ENCODE results near the gene DYSF.

DYSF gene

GRCh38 chr2:71559828-71560637, 106.7 kb downstream of the DYSF start:
- Histone ChIP-seq H3K27me3 (ENCODE audit: control insufficient read depth, insufficient read depth, low read length) (no peaks in the 10 kb centered on the region), H3K27ac (ENCODE audit: low read length) (no peak overlapping the region), H3K4me3 (ENCODE audit: low read length) (no peak overlapping the region), H3K4me1 (ENCODE audit: control insufficient read depth, insufficient read depth, low read length) (no peaks in the 10 kb centered on the region), H3K36me3 (ENCODE audit: control insufficient read depth, insufficient read depth, low read length) (no peaks in the 10 kb centered on the region), H3K9me3 (ENCODE audit: control insufficient read depth, insufficient read depth, low read length) (no peaks in the 10 kb centered on the region)
- no CpG with 5 or more reads among the region's 31 CpGs for WGBS (ENCODE audit: insufficient coverage, insufficient read length)
- DNase-seq (ENCODE audit: low read depth, low spot score), result no peak

- H3K9me3 ChIP-seq (ENCODE audit: control insufficient read depth, insufficient read depth, low read length), result no peaks in the 10 kb centered on the region
- WGBS (ENCODE audit: insufficient coverage, insufficient read length), result no CpG with 5 or more reads among the region's 20 CpGs
- no peaks in the 10 kb centered on the region for H3K27me3 ChIP-seq (ENCODE audit: control insufficient read depth, insufficient read depth, low read length)
- no peak overlapping the region for H3K27ac ChIP-seq (ENCODE audit: low read length)
- H3K4me3 ChIP-seq (ENCODE audit: low read length), result no peak overlapping the region
- no peak for DNase-seq (ENCODE audit: low read depth, low spot score)
- H3K36me3 ChIP-seq (ENCODE audit: control insufficient read depth, insufficient read depth, low read length), result no peaks in the 10 kb centered on the region
- H3K4me1 ChIP-seq (ENCODE audit: control insufficient read depth, insufficient read depth, low read length), result no peaks in the 10 kb centered on the region
Observed at GRCh38 chr2:71560638-71561011, 107.3 kb downstream of the DYSF start.

DNA sequence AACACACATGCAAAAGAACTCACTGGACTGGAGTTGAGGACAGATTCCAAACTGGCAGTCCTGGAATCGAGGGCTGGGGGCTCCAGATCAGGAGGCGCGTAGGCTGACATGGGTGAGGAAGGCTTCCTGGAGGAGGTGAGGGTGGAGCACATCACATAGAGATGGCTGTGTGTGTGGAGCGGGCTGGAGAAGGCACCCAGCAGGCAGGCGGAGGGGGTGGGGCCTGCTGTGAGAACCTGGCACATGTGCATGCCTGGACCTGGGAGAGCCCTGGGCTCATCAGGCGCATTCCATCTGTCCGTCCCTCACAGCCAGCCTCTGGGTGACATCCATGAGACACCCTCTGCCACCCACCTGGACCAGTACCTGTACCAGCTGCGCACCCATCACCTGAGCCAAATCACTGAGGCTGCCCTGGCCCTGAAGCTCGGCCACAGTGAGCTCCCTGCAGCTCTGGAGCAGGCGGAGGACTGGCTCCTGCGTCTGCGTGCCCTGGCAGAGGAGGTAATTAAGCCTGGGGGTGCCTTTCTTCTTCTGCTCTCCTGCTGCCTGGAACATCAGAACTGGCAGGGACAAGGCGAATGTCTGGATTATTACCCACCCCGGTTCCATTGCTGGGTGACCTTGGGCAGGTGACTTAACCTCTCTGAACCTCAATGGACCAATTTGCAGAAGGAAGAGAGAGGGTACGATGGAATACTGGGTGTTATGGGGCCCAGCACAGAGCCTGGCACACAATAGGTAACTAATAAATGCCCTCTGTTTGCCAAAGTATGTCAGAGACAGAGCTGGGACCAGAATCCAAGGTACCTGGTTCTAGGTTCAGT, 108.3 kb downstream of the DYSF start:
- Histone ChIP-seq H3K9me3 (ENCODE audit: control insufficient read depth, insufficient read depth, low read length) (no peaks in the 10 kb centered on the region), H3K4me3 (ENCODE audit: low read length) (no peak overlapping the region), H3K36me3 (ENCODE audit: control insufficient read depth, insufficient read depth, low read length) (no peaks in the 10 kb centered on the region), H3K27me3 (ENCODE audit: control insufficient read depth, insufficient read depth, low read length) (no peaks in the 10 kb centered on the region), H3K4me1 (ENCODE audit: control insufficient read depth, insufficient read depth, low read length) (no peaks in the 10 kb centered on the region), H3K27ac (ENCODE audit: low read length) (no peak overlapping the region)
- DNase-seq (ENCODE audit: low read depth, low spot score), result no peak
- no CpG with 5 or more reads among the region's 15 CpGs for WGBS (ENCODE audit: insufficient coverage, insufficient read length)

- no CpG with 5 or more reads among the region's 7 CpGs for WGBS (ENCODE audit: insufficient coverage, insufficient read length)
- Histone ChIP-seq H3K27me3 (ENCODE audit: control insufficient read depth, insufficient read depth, low read length) (no peaks in the 10 kb centered on the region), H3K36me3 (ENCODE audit: control insufficient read depth, insufficient read depth, low read length) (no peaks in the 10 kb centered on the region), H3K27ac (ENCODE audit: low read length) (no peak overlapping the region), H3K4me3 (ENCODE audit: low read length) (no peak overlapping the region), H3K4me1 (ENCODE audit: control insufficient read depth, insufficient read depth, low read length) (no peaks in the 10 kb centered on the region), H3K9me3 (ENCODE audit: control insufficient read depth, insufficient read depth, low read length) (no peaks in the 10 kb centered on the region)
- no peak for DNase-seq (ENCODE audit: low read depth, low spot score)
Observed at GRCh38 chr2:71562518-71562917, 109.2 kb downstream of the DYSF start.

GRCh38 chr2:71563872-71564271, 110.5 kb downstream of the DYSF start:
- no peaks in the 10 kb centered on the region for H3K36me3 ChIP-seq (ENCODE audit: control insufficient read depth, insufficient read depth, low read length)
- no CpG with 5 or more reads among the region's 11 CpGs for WGBS (ENCODE audit: insufficient coverage, insufficient read length)
- H3K4me1 ChIP-seq (ENCODE audit: control insufficient read depth, insufficient read depth, low read length), result no peaks in the 10 kb centered on the region
- no peaks in the 10 kb centered on the region for H3K27me3 ChIP-seq (ENCODE audit: control insufficient read depth, insufficient read depth, low read length)
- H3K27ac ChIP-seq (ENCODE audit: low read length), result no peak overlapping the region
- no peak for DNase-seq (ENCODE audit: low read depth, low spot score)
- H3K4me3 ChIP-seq (ENCODE audit: low read length), result no peak overlapping the region
- H3K9me3 ChIP-seq (ENCODE audit: control insufficient read depth, insufficient read depth, low read length), result no peaks in the 10 kb centered on the region

DNA sequence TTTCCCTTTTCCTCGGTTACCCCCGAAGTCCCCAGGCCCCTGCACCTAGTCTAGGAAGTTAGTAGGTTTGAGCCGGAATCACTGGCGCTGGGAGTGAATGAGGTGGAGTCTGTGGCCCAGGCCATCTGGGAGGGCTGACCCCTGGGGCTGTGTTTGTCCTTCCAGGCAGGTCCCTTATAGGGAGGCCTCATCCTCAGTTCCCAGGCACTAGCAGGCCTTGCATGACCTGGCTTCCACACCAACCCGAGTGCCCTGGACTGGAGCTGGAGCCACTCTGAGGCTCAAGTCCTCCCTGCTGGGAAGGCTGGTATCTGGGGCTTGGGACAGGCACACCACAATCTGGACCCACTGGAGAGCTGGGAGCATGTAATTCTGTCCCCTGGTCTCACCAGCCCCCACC, 111.0 kb downstream of the DYSF start:
- H3K27me3 ChIP-seq (ENCODE audit: control insufficient read depth, insufficient read depth, low read length), result no peaks in the 10 kb centered on the region
- no peaks in the 10 kb centered on the region for H3K36me3 ChIP-seq (ENCODE audit: control insufficient read depth, insufficient read depth, low read length)
- no peak overlapping the region for H3K4me3 ChIP-seq (ENCODE audit: low read length)
- no peak for DNase-seq (ENCODE audit: low read depth, low spot score)
- no CpG with 5 or more reads among the region's 5 CpGs for WGBS (ENCODE audit: insufficient coverage, insufficient read length)
- no peaks in the 10 kb centered on the region for H3K9me3 ChIP-seq (ENCODE audit: control insufficient read depth, insufficient read depth, low read length)
- H3K4me1 ChIP-seq (ENCODE audit: control insufficient read depth, insufficient read depth, low read length), result no peaks in the 10 kb centered on the region
- H3K27ac ChIP-seq (ENCODE audit: low read length), result no peak overlapping the region

DNA sequence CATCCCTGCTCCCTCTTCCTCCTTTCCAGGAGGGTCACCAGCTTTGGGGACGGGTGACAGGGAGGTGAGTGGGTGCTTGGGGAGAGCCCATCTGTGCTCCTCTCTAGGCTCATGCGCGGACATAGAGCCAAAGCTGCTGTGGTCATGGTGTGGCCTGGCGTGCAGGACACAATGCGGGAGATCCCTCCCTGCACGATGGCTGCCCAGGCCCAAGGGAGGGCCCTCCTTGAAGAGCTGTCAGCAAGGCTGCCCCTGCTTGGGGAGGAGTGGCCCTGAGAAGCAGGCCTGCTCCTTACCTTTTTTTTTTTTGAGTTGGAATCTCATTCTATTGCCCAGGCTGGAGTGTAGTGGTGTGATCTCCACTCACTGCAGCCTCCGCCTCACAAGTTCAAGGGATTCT, 111.4 kb downstream of the DYSF start:
- Histone ChIP-seq H3K36me3 (ENCODE audit: control insufficient read depth, insufficient read depth, low read length) (no peaks in the 10 kb centered on the region), H3K27ac (ENCODE audit: low read length) (no peak overlapping the region), H3K4me1 (ENCODE audit: control insufficient read depth, insufficient read depth, low read length) (no peaks in the 10 kb centered on the region), H3K9me3 (ENCODE audit: control insufficient read depth, insufficient read depth, low read length) (no peaks in the 10 kb centered on the region), H3K4me3 (ENCODE audit: low read length) (no peak overlapping the region), H3K27me3 (ENCODE audit: control insufficient read depth, insufficient read depth, low read length) (no peaks in the 10 kb centered on the region)
- no peak for DNase-seq (ENCODE audit: low read depth, low spot score)
- WGBS (ENCODE audit: insufficient coverage, insufficient read length), result no CpG with 5 or more reads among the region's 7 CpGs

- H3K4me1 ChIP-seq (ENCODE audit: control insufficient read depth, insufficient read depth, low read length), result no peaks in the 10 kb centered on the region
- no peaks in the 10 kb centered on the region for H3K27me3 ChIP-seq (ENCODE audit: control insufficient read depth, insufficient read depth, low read length)
- H3K36me3 ChIP-seq (ENCODE audit: control insufficient read depth, insufficient read depth, low read length), result peaks cover 7% of the 10 kb centered on the region
- H3K27ac ChIP-seq (ENCODE audit: low read length), result no peak overlapping the region
- WGBS (ENCODE audit: insufficient coverage, insufficient read length), result no CpG with 5 or more reads among the region's 9 CpGs
- H3K9me3 ChIP-seq (ENCODE audit: control insufficient read depth, insufficient read depth, low read length), result no peaks in the 10 kb centered on the region
- no peak overlapping the region for H3K4me3 ChIP-seq (ENCODE audit: low read length)
- DNase-seq (ENCODE audit: low read depth, low spot score), result no peak
Observed at GRCh38 chr2:71566372-71566771, 113.0 kb downstream of the DYSF start.

GRCh38 chr2:71567625-71568024, 114.3 kb downstream of the DYSF start:
- Histone ChIP-seq H3K9me3 (ENCODE audit: control insufficient read depth, insufficient read depth, low read length) (no peaks in the 10 kb centered on the region), H3K4me3 (ENCODE audit: low read length) (no peak overlapping the region), H3K27me3 (ENCODE audit: control insufficient read depth, insufficient read depth, low read length) (no peaks in the 10 kb centered on the region), H3K4me1 (ENCODE audit: control insufficient read depth, insufficient read depth, low read length) (no peaks in the 10 kb centered on the region), H3K36me3 (ENCODE audit: control insufficient read depth, insufficient read depth, low read length) (peaks cover 10% of the 10 kb centered on the region), H3K27ac (ENCODE audit: low read length) (no peak overlapping the region)
- DNase-seq (ENCODE audit: low read depth, low spot score), result no peak
- WGBS (ENCODE audit: insufficient coverage, insufficient read length), result no CpG with 5 or more reads among the region's 9 CpGs

DNA sequence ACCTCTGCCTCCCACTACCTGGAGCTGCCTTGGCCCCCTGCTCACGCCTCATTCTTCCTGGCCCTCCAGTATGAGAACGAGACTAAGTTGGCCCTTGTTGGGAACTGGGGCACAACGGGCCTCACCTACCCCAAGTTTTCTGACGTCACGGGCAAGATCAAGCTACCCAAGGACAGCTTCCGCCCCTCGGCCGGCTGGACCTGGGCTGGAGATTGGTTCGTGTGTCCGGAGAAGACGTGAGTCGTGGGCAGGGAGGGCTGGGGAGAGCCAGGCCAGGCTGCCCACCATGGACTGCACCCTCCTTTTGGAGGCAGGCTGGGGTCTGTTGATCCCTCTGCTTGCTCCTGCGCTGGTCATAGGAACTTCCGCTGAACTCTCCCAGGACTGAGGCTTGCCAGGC, 114.7 kb downstream of the DYSF start:
- Histone ChIP-seq H3K36me3 (ENCODE audit: control insufficient read depth, insufficient read depth, low read length) (peaks cover 10% of the 10 kb centered on the region), H3K27me3 (ENCODE audit: control insufficient read depth, insufficient read depth, low read length) (no peaks in the 10 kb centered on the region), H3K4me3 (ENCODE audit: low read length) (no peak overlapping the region), H3K9me3 (ENCODE audit: control insufficient read depth, insufficient read depth, low read length) (no peaks in the 10 kb centered on the region), H3K4me1 (ENCODE audit: control insufficient read depth, insufficient read depth, low read length) (no peaks in the 10 kb centered on the region), H3K27ac (ENCODE audit: low read length) (no peak overlapping the region)
- no CpG with 5 or more reads among the region's 14 CpGs for WGBS (ENCODE audit: insufficient coverage, insufficient read length)
- no peak for DNase-seq (ENCODE audit: low read depth, low spot score)

All from iPS DF 6.9 (cell line).